Tibial nerve (tissue), 3 donors: ENCODE results near the gene TMEM63C.

ENCODE experiments used
- CTCF ChIP-seq, 5 experiments: fragments of 200-600 bp in 3 of 5; fragments of 450-650 bp in 2 of 5; sonication (generic) in 3 of 5; IDR thresholded peaks; one replicate each; pipeline ENCODE4 v1.5.1; 2016 to 2019; ENCODE audit warnings: antibody characterized with exemption in 5 of 5, mild to moderate bottlenecking in 3 of 5, moderate library complexity in 2 of 5
- POLR2A ChIP-seq, 2 donors: fragments of 450-650 bp; IDR thresholded peaks; one replicate each; pipeline ENCODE4 v1.6.1; 2017; ENCODE audit warnings: antibody characterized with exemption in 2 of 2, mild to moderate bottlenecking in 2 of 2, moderate library complexity in 2 of 2

- TF ChIP-seq POLR2A (IDR thresholded peaks at IDR 0.05) (no peak), CTCF (IDR thresholded peaks at IDR 0.05) (no peak)
These were observed at the start of gene TMEM63C for GRCh38 chr14:77181603-77182437.
